A673 (cell line): ENCODE measurements around the gene HERC2.

Experiments
- CTCF ChIP-seq: fragments of 300-800, 200-600 bp; sonication (generic); conservative IDR thresholded peaks from 2 replicates; pipeline ENCODE4 v1.5.1; 2017; ENCODE audit warnings: low read depth, mild to moderate bottlenecking, antibody characterized with exemption, low read length, moderate library complexity, mixed read lengths
- EZH2 ChIP-seq: fragments of 200-600 bp; sonication (generic); IDR thresholded peaks from 2 replicates; pipeline ENCODE4 v1.6.1; 2017; ENCODE audit warnings: borderline replicate concordance, low read depth, mild to moderate bottlenecking, mixed read lengths, antibody characterized with exemption, low read length; ENCODE audit not compliant: poor library complexity, severe bottlenecking

GRCh38 chr15:28068930-28069329 lies 253.0 kb downstream of the HERC2 start:
- no peak for TF ChIP-seq CTCF
- no peak for TF ChIP-seq EZH2
